Peyer's patch (tissue), 4 donors: Measurements from ENCODE around the gene REV3L. TPM values are rescaled to one million over a fixed set of nuclear protein-coding genes. Genes with fewer than 3 reads are reported as not detected.
A peak's percentile ranks its signal among the peaks of the same experiment; 100 is the strongest.

Source experiments
- DNase-seq, 3 donors: peaks; one replicate each; pipeline ENCODE4 v3.0.0-alpha.2; 2017 to 2019
- H3K27ac ChIP-seq, 4 donors: fragments of 200-600 bp; sonication (generic); one replicate each; pipeline ENCODE4 v1.5.1; 2016 to 2019
- H3K27me3 ChIP-seq, 2 donors: fragments of 200-600 bp; sonication (generic); one replicate each; pipeline ENCODE4 v1.5.1; 2019
- H3K36me3 ChIP-seq, 3 donors: fragments of 200-600 bp; sonication (generic); one replicate each; pipeline ENCODE4 v1.5.1; 2016 to 2019
- H3K4me1 ChIP-seq, 4 donors: fragments of 200-600 bp; sonication (generic); one replicate each; pipeline ENCODE4 v1.5.1; 2016 to 2019
- H3K4me3 ChIP-seq, 4 donors: fragments of 200-600 bp; sonication (generic); 1 replicate in 3 of 4; 2 replicates in 1 of 4; pipeline ENCODE4 v1.5.1; 2016 to 2019; ENCODE audit warnings: mild to moderate bottlenecking in 1 of 4
- H3K9me3 ChIP-seq, 4 donors: fragments of 200-600 bp; sonication (generic); one replicate each; pipeline ENCODE4 v1.5.1; 2016 to 2019; ENCODE audit warnings: mild to moderate bottlenecking in 1 of 4
- CTCF ChIP-seq, 6 experiments: fragments of 450-650 bp in 4 of 6; fragments of 200-600 bp in 2 of 6; sonication (generic) in 1 of 6; IDR thresholded peaks; one replicate each; pipeline ENCODE4 v1.5.1; 2017 to 2019; ENCODE audit warnings: antibody characterized with exemption in 6 of 6, mild to moderate bottlenecking in 3 of 6, moderate library complexity in 1 of 6
- POLR2A ChIP-seq, 2 donors: fragments of 450-650 bp; IDR thresholded peaks; one replicate each; pipeline ENCODE4 v1.5.1; 2017; ENCODE audit warnings: antibody characterized with exemption in 2 of 2, mild to moderate bottlenecking in 2 of 2, moderate library complexity in 2 of 2
- total RNA-seq, 4 donors: library from RNA; depleted of rRNA; stranded (reverse); fragments of >200 nt; gene quantifications; one replicate each; pipeline ENCODE4 v1.1.0, GENCODE V29; 2016

Gene REV3L
- total RNA-seq, 4 donors from 2014 or later, result 20.5 to 50.3 (median 38.0) TPM

GRCh38 chr6:111439171-111439570 lies 43.8 kb downstream of the REV3L start:
- H3K9me3 ChIP-seq, result no peaks in the 10 kb centered on the region
- no peak overlapping the region for H3K27ac ChIP-seq
- H3K36me3 ChIP-seq, result no peaks in the 10 kb centered on the region
- no peak overlapping the region for H3K4me3 ChIP-seq
- no peaks in the 10 kb centered on the region for H3K4me1 ChIP-seq
- DNase-seq, result no peak
- TF ChIP-seq POLR2A (IDR thresholded peaks at IDR 0.05), result no peak
- no peak for TF ChIP-seq CTCF (IDR thresholded peaks at IDR 0.05)
- H3K27me3 ChIP-seq, result no peaks in the 10 kb centered on the region

GRCh38 chr6:111437573-111437972 lies 45.4 kb downstream of the REV3L start:
- H3K27ac ChIP-seq, result no peak overlapping the region
- TF ChIP-seq CTCF (IDR thresholded peaks at IDR 0.05) (no peak), POLR2A (IDR thresholded peaks at IDR 0.05) (no peak)
- no peaks in the 10 kb centered on the region for H3K27me3 ChIP-seq
- H3K4me1 ChIP-seq, result peaks cover 0 to under 1% (median 0%) of the 10 kb centered on the region in 4 donors
- no peaks in the 10 kb centered on the region for H3K9me3 ChIP-seq
- no peak overlapping the region for H3K4me3 ChIP-seq
- DNase-seq, result no peak
- H3K36me3 ChIP-seq, result no peaks in the 10 kb centered on the region

- no peak overlapping the region for H3K4me3 ChIP-seq
- peaks cover 0 to 8% (median 0%) of the 10 kb centered on the region in 4 donors for H3K4me1 ChIP-seq
- H3K27me3 ChIP-seq, result no peaks in the 10 kb centered on the region
- TF ChIP-seq POLR2A (IDR thresholded peaks at IDR 0.05) (no peak), CTCF (IDR thresholded peaks at IDR 0.05) (no peak)
- peaks cover 0 to 6% (median 0%) of the 10 kb centered on the region in 4 donors for H3K9me3 ChIP-seq
- DNase-seq, result no peak
- H3K27ac ChIP-seq, result no peak overlapping the region
- no peaks in the 10 kb centered on the region for H3K36me3 ChIP-seq
Measured at GRCh38 chr6:111432511-111432910, 50.5 kb downstream of the REV3L start.

GRCh38 chr6:111430605-111431376 lies 52.2 kb downstream of the REV3L start:
- Histone ChIP-seq H3K9me3 (peaks cover 0 to 6% (median 0%) of the 10 kb centered on the region in 4 donors), H3K4me3 (no peak overlapping the region), H3K36me3 (no peaks in the 10 kb centered on the region), H3K27me3 (no peaks in the 10 kb centered on the region), H3K27ac (peak overlapping the region in 1 of 4 donors; percentile 20), H3K4me1 (peaks cover 0 to 14% (median 0%) of the 10 kb centered on the region in 4 donors)
- DNase-seq, result no peak
- no peak for TF ChIP-seq POLR2A (IDR thresholded peaks at IDR 0.05)
- TF ChIP-seq CTCF (IDR thresholded peaks at IDR 0.05), result no peak

- Histone ChIP-seq H3K27me3 (no peaks in the 10 kb centered on the region), H3K4me1 (peaks cover 0 to 17% (median 0%) of the 10 kb centered on the region in 4 donors), H3K4me3 (no peak overlapping the region), H3K9me3 (peaks cover 0 to 6% (median 0%) of the 10 kb centered on the region in 4 donors), H3K36me3 (no peaks in the 10 kb centered on the region), H3K27ac (no peak overlapping the region)
- no peak for TF ChIP-seq POLR2A (IDR thresholded peaks at IDR 0.05)
- DNase-seq, result no peak
Measured at GRCh38 chr6:111429571-111429970, 53.4 kb downstream of the REV3L start.

GRCh38 chr6:111428811-111429210 lies 54.2 kb downstream of the REV3L start:
- H3K4me3 ChIP-seq, result no peak overlapping the region
- TF ChIP-seq POLR2A (IDR thresholded peaks at IDR 0.05), result no peak
- no peak for TF ChIP-seq CTCF (IDR thresholded peaks at IDR 0.05)
- peaks cover 0 to 6% (median 0%) of the 10 kb centered on the region in 4 donors for H3K9me3 ChIP-seq
- H3K27me3 ChIP-seq, result no peaks in the 10 kb centered on the region
- H3K36me3 ChIP-seq, result no peaks in the 10 kb centered on the region
- peaks cover 0 to 24% (median 0%) of the 10 kb centered on the region in 4 donors for H3K4me1 ChIP-seq
- H3K27ac ChIP-seq, result no peak overlapping the region
- DNase-seq, result no peak
